Glomerular endothelial cell (primary cell): ENCODE measurements around the gene MMGT1. TPM values are rescaled to one million over a fixed set of nuclear protein-coding genes. Genes with fewer than 3 reads are reported as not detected.

Experiments used
- DNase-seq: peaks from one replicate; pipeline ENCODE4 v3.0.0-alpha.2; 2011; ENCODE audit warnings: low read depth, low spot score; ENCODE audit errors: extremely low read depth
- total RNA-seq: library from RNA; depleted of rRNA; stranded (reverse); fragments of >200 nt; gene quantifications from 2 replicates; pipeline ENCODE4 v1.2.3, GENCODE V29; 2015

The MMGT1 gene
- total RNA-seq, result 13.4 and 14.6 TPM in 2 replicates

DNA sequence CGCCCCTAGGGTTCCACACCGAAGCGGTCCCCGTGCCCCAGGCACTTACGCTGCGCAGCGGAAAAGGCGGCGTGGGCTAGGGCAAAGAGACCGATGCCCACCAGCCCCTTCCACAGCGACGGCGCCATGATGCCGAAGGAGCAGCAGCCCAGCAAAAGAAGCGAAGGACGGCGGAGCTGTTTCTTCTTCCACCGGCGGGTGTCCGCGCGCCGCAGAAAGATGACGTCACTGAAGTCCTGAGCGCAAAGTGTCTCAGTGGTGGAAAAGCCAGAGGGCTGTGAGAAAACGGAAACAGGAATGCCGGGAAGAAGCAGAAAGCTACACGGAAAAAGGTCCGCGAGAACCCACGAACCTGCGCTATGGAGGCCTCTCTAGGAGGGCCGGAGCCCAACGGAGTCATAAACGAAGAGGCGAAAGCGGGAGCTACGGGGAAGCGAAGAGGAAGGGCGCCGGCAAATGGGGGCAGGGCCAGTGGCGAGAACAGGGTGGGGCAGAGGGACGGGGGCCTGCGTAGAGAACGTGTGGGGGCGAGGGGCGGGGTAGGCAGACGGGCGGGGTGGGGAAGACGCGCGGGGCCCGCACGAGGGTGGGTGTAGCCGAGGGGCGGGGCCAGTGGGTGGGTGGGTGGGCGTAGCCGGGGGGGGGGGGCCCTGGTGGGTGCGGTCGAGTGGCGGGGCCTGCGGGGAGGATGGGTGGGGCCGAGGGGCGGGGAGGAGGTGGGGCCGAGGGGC, at the start of gene MMGT1:
Gene MMGT1, minus strand, starts transcription at position 441 of the 731 bp plus-strand sequence. Its CDS starts 313 bp downstream, at position 128.
- DNase-seq, result peak; percentile 60

GRCh38 chrX:136021903-136022302, 48.1 kb upstream of the MMGT1 start:
- no peak for DNase-seq

- DNase-seq, result no peak
Observed at GRCh38 chrX:136021160-136021559, 47.4 kb upstream of the MMGT1 start.

DNA sequence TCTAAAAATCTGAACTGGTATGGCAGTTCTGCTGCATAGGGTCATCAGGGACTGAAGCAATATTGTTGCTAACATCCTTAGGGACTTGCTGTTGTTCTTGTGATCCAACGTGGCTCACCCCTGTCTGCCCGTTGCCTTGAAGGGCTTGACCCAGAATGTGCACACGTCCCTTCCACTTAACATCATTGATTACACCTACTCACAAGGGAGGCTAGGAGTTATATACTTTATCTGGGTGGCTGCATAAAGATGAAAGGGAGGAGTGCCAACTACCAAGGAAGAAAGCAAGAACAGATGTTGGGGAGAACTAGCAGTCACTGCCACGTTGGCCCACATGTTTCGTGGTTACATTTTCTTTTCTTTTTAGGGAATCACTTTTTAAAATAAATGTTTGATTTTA, 45.4 kb upstream of the MMGT1 start:
- no peak for DNase-seq

DNA sequence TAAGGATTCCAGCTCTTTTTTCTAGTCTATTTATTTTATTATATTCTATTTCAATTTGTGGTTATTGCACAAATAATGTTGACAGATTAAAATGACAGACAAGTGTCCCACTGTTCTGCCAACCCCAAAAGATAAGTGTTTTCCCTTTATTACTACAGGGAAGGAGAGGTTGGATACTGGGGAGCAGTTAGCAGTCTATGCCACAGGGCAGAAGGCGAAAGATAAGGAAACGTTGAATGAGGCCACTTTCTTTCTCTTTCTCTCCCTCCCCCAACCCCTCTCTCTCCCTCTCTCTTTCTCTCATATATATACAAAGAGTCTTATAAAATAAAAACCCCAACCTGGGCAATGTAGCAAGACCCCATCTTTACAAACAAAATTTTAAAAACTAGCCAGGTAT, 43.1 kb upstream of the MMGT1 start:
- DNase-seq, result no peak

DNA sequence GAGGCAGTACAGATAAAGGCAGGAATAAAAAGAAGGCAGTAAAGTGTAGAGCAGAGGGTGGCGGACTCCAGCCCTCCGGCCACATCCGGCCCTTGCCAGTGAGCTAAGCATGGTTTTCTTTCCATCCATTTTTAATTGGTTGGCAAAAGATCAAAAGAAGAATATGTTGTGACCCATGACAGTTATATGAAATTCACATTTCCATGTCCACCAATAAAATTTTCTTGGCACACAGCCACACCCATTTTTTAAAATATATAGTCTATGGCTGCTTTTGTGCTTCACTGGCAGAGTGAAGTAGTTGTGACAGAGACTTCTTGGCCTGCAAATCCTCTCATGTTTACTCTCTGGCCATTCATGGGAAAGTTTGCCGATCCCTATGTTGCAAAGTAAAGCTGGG, 41.2 kb upstream of the MMGT1 start:
- no peak for DNase-seq

DNA sequence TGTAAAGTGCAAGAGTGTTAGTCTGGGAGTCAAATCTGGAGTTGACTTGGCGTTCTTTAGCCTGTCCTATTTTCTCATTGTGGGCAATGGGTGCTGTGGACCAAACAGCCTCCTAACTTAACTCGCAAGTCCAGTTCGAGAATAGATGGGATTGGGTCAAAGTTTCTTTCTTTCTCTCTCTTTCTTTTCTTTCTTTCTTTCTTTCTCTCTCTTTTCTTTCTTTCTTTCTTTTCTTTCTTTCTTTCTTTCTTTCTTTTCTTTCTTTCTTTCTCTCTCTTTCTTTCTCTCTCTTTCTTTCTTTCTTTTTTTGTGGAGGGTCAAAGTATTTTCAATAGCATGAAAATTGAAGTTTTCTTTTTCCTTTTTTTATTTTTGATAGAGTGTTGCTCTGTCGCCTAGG, 14.5 kb upstream of the MMGT1 start:
- DNase-seq, result no peak

GRCh38 chrX:135985973-135986310, 12.2 kb upstream of the MMGT1 start:
- no peak for DNase-seq

GRCh38 chrX:135985157-135985972, 11.6 kb upstream of the MMGT1 start, which contains the start of gene SLC9A6:
Gene SLC9A6 (plus strand): TSS chrX:135985435. CDS start chrX:135985659, 224 bp downstream.
- DNase-seq, result no peak

DNA sequence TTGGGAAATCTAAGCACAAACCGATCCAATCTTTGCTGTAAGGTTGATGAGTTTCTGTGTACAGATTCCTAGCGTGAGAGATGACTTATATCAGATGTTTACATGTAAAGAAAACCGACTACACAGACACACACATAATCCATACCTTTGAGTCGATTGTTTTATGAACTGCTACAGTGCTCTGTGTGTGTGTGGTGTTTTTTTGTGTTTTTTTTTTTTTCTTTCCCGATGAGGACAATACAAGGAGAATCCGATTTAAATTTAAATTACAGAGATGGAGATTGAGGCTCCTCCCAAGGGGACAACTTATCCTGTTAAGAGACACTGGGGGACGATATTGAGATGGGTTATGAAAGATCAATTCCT, 11.0 kb upstream of the MMGT1 start:
- no peak for DNase-seq

DNA sequence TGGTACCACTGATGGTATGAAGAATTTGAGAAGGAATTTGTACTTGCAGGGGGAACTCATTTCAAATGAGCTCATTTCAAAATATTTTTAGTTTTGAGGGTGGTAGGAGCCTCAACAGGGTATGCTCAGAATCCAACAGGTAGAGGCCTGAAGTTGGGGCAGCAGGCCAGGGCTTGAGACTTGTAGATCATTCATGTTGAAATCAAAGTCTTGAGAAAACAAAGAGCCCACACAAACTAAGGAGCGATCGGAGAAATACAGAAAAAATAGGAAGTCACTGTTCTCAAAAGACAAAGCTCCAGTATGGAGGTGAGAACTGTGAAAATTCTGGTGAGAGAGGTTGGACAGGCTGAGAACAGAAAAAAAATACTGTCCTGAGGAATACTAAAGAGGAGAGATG, 10.5 kb upstream of the MMGT1 start:
- DNase-seq, result no peak

GRCh38 chrX:135982860-135983259, 9.1 kb upstream of the MMGT1 start:
- DNase-seq, result no peak

GRCh38 chrX:135981668-135982067, 7.9 kb upstream of the MMGT1 start:
- DNase-seq, result no peak

DNA sequence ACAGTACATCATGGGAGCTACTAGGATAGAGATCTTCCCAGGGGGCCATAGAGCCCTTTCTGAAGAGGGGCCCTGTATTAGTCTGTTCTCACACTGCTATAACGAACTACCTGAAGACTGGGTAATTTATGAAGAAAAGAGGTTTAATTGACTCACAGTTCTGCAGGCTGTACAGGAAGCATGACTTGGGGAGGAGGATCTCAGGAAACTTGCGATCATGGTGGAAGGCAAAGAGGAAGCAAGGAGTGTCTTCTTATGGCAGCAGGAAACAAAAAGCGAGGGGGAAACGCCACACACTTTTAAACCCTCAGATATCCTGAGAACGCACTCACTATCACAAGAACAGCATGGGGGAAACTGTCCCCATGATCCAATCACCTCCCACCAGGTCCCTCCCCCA, 7.2 kb upstream of the MMGT1 start:
- DNase-seq, result no peak

GRCh38 chrX:135977611-135978010, 3.8 kb upstream of the MMGT1 start:
- no peak for DNase-seq

DNA sequence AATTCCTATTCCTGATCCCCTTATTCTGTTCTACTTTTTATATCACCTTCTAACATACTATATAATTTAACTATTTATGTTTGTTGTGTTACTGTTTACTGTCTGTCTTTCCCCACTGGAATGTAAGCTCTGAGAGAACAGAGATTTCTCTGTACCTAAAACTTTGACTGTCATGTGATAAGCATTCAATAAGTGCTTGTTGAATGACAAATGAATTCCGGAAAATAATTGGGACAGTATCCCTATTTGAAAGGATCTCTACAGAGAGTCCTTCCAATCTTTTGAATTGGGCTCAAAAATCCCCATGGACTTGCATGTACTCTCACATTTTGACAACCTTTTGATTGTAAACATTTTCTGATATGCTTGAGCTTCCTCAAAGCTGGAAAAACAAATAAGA, 1.6 kb upstream of the MMGT1 start:
- DNase-seq, result no peak

DNA sequence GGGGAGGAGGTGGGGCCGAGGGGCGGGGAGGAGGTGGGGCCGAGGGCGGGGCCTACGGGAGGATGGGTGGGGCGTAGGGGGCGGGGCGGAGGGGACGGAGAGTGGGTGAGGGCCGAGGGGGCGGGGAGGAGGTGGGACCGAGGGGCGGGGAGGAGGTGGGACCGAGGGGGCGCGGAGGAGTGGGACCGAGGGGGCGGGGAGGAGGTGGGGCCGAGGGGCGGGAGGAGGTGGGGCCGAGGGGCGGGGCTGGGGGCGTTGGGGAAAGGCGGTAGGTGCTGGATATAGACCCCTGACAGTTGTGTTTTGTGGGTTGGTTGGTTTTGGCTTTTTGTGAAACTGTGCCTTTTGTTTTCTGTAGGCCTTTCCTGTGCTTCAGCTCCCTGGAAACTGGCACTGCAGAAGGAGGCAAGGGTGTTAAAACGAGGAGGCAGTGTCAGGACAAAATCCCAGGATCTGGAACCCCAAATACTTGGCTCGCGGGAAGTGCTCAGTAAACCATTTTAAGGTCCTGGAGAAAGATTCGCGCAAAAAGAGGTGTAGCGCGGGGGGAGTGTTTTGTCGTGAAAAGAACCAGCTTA, 580 bp upstream of the MMGT1 start:
- no peak for DNase-seq

DNA sequence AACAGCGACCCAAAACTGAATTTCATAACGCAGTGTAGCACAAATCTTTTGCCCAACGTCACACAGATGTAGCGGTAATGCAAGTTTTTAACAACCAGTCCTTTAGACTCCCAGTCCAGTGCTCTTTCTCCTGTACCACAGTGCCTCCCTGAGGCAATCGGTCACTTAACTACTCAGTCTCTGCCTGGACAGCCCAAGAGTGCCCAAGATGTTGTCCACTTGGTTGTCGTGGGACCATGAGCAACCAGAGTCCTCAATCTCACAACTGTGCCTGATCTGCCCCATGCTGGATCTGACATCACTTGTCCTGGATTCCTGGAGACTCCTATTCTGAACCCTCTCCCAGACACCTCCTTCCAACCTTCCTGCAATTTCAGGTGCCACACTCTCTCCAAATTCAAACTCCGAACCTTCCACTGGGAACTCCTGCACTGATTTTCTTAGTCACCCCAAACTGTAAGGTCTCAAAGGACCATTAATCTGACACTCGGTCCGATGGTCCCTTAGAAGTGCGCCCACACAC, 702 bp downstream of the MMGT1 start:
- DNase-seq, result no peak

GRCh38 chrX:135951291-135951690, 22.5 kb downstream of the MMGT1 start:
- no peak for DNase-seq

GRCh38 chrX:135944486-135944885, 29.3 kb downstream of the MMGT1 start:
- no peak for DNase-seq

- DNase-seq, result peak; percentile 10
Observed at GRCh38 chrX:135931644-135932487, 41.9 kb downstream of the MMGT1 start.
